Adrenal gland (tissue), 5 donors: ENCODE measurements around the gene ITGA6.

Experiments
- CTCF ChIP-seq, 6 experiments: fragments of 450-650 bp in 4 of 6; fragments of 200-600 bp in 2 of 6; sonication (generic) in 1 of 6; IDR thresholded peaks; 1 replicate in 5 of 6; 2 replicates in 1 of 6; pipeline versions ENCODE4 v1.5.1 to v1.8.0; 2016 to 2021; ENCODE audit warnings: antibody characterized with exemption in 6 of 6, mild to moderate bottlenecking in 2 of 6, moderate library complexity in 1 of 6
- POLR2A ChIP-seq, 2 donors: fragments of 450-650 bp; IDR thresholded peaks; one replicate each; pipeline ENCODE4 v1.6.1; 2017; ENCODE audit warnings: antibody characterized with exemption in 2 of 2, mild to moderate bottlenecking in 2 of 2, moderate library complexity in 1 of 2
- donor health status: DM: no; HTN: no; CAD: no.

GRCh38 chr2:172462373-172462848 is 35.0 kb downstream of the ITGA6 start:
- TF ChIP-seq CTCF (IDR thresholded peaks at IDR 0.05) (peak in 1 of 6 experiments; percentile 9), POLR2A (IDR thresholded peaks at IDR 0.05) (no peak)
